GM10248 (cell line): Measurements from ENCODE around the gene LGALS8.

Source experiments
- CTCF ChIA-PET: fragments of 300-600 bp; sonication (Branson Sonifier 250); formaldehyde crosslinking; extraction: SDS; loops from one replicate; lab custom pipeline; 2021; ENCODE audit warnings: antibody characterized with exemption; lab: Yijun Ruan, JAX
- POLR2A ChIA-PET: fragments of 350-650 bp; sonication (Branson Sonifier 250); formaldehyde crosslinking; extraction: SDS; loops from one replicate; lab custom pipeline; 2020; ENCODE audit warnings: antibody characterized with exemption; lab: Yijun Ruan, JAX
- DNase-seq: peaks from one replicate; pipeline ENCODE4 v3.0.0; 2012; ENCODE audit errors: extremely low spot score
- TF ChIP-seq, protein P1 (sequence below): IDR thresholded peaks from 2 replicates; pipeline ENCODE4 v1.5.1; 2012; ENCODE audit warnings: mild to moderate bottlenecking, low read depth; ENCODE audit errors: extremely low read depth, missing control alignments, control extremely low read depth

LGALS8 gene

DNA sequence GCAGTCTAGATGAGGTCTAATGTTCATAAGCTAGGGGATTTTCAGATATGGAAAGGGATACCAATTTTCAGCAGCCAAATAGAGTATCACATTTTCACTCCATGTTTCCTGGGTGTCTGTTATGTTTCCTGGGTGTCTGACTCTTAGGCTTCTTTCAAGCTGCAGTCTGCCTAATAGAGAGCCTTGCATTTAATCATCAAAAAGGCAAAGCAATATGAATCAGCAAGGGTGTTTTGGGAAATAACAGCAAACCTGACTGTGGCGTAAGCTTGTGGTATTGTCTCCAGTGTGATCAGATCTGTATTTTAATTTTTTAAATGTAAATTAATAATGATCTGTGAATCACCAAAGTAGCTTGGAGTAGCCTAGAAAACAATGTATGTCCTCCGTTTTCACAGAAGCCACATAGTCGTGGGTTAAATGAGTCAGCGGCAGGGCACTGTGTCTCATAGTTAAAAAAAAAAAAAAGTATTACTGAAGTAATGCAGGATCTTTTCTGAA is 10.4 kb downstream of the LGALS8 start:
- CTCF ChIA-PET: interaction anchor here (0.8 to 1.6 kb wide), 9 partner anchors 8 to 431 kb away, joined by 3 to 7 read pairs (median 3); no protein-coding TSS in a partner anchor
- TF ChIP-seq, protein P1, sequence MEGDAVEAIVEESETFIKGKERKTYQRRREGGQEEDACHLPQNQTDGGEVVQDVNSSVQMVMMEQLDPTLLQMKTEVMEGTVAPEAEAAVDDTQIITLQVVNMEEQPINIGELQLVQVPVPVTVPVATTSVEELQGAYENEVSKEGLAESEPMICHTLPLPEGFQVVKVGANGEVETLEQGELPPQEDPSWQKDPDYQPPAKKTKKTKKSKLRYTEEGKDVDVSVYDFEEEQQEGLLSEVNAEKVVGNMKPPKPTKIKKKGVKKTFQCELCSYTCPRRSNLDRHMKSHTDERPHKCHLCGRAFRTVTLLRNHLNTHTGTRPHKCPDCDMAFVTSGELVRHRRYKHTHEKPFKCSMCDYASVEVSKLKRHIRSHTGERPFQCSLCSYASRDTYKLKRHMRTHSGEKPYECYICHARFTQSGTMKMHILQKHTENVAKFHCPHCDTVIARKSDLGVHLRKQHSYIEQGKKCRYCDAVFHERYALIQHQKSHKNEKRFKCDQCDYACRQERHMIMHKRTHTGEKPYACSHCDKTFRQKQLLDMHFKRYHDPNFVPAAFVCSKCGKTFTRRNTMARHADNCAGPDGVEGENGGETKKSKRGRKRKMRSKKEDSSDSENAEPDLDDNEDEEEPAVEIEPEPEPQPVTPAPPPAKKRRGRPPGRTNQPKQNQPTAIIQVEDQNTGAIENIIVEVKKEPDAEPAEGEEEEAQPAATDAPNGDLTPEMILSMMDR: no peak
- no peak for DNase-seq
- POLR2A ChIA-PET: interaction anchor here (0.6 kb wide), 1 partner anchor 37 kb away, joined by 4 read pairs; no protein-coding TSS in a partner anchor

DNA sequence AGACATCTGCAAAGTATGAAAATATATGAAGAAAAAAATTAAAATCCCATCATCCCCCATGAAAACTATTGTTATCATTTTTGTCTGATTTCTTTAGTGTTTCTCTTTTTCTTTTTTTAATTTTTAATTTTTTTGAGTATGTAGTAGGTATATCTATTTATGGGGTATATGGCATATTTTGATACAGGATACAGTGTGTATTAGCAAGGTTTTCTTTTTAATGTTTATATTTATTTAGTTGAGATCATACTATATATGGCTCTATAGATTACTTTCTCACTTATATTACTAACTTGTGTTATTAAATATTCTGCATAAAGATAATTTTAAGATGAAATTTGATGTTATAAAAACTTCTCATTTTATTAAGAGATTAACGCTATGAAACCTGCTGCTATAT is 11.4 kb downstream of the LGALS8 start:
- TF ChIP-seq, protein P1: no peak
- ChIA-PET POLR2A (no interaction called here), CTCF (interaction anchor here (0.8 to 1.6 kb wide), 3 partner anchors 9 to 41 kb away, joined by 3 to 7 read pairs (median 3); no protein-coding TSS in a partner anchor)
- DNase-seq: no peak

DNA sequence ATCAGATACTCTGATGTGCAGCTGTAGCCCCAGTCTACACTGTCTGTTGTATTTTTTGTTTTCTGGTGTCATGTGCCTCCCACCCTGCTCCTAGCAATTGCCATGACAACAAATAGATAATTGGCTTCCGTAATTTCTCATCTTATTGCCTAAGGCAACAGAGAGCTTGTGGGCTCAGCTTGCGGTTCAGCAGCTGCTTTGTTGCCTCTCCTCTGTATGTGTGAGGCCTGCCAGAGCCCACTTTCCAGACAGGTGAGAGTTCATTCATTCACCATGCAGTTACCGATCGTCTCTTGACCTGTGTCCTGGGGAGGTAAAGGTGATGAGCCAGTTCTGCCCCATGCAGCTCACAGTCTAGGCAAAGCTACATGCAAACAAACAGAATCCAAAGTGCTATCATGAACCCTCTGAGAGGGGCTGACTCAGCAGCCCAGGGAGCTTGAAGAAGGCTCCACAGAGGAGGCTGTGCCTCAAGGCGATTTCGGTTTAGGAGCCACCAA is 11.9 kb downstream of the LGALS8 start:
- CTCF ChIA-PET: interaction anchor here (1.2 to 1.9 kb wide), 3 partner anchors 10 to 40 kb away, joined by 3 to 7 read pairs (median 7); no protein-coding TSS in a partner anchor
- POLR2A ChIA-PET: no interaction called here
- TF ChIP-seq, protein P1: no peak
- no peak for DNase-seq

DNA sequence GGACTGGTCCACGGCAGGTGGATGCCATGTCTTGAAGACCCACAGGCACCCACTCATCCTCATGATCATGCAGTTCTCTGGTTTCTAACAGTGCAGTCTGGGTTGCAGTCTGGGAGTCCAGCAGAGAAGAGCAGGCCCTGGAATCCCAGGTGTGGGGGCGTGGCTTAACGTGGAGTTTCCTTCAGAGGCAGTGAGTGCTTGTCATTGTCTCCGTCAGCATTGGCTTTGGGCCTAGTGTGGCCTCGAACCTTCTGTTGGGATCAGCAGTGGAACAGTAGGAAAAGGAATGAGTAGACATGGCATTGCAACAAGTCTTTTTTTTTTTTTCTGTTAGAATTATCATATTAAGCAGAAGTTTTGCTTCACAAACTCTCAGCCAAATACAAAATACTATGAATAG is 12.8 kb downstream of the LGALS8 start:
- CTCF ChIA-PET: interaction anchor here (1.9 kb wide), 2 partner anchors 15 to 36 kb away, joined by 4 to 7 read pairs; no protein-coding TSS in a partner anchor
- POLR2A ChIA-PET: no interaction called here
- no peak for DNase-seq
- TF ChIP-seq, protein P1: no peak

DNA sequence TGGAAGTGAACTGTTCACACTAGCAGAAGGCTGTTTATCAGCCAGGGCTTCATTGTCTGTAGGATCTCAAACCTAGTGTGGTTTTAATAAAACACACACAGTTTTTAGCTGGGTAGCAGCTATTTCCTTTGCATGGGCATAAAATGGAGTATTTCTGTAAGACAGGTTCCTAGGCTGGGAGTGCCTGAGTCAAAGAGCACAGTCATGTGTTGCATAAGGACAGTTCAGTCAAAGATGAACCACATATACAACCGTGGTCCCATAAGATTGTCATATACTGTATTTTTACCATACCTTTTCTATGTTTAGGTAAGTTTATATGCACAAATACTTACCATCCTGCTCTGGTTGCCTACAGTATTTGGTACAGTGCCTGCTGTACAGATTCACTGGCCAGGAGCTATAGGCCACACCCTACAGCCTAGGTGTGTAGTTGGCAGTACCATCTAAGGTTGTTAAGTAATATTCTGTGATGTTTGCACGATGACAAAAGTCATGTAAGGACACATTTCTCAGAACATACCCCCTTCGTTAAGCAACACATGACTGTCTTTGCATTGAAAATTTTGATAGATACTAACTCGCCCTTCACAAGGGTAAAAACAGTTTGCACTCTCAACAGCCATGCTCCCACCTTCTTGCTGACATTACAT is 17.2 kb downstream of the LGALS8 start:
- TF ChIP-seq, protein P1: no peak
- no peak for DNase-seq
- ChIA-PET CTCF (interaction anchor here (1.3 to 1.5 kb wide), 2 partner anchors 9 kb away, joined by 3 to 4 read pairs; no protein-coding TSS in a partner anchor), POLR2A (no interaction called here)

DNA sequence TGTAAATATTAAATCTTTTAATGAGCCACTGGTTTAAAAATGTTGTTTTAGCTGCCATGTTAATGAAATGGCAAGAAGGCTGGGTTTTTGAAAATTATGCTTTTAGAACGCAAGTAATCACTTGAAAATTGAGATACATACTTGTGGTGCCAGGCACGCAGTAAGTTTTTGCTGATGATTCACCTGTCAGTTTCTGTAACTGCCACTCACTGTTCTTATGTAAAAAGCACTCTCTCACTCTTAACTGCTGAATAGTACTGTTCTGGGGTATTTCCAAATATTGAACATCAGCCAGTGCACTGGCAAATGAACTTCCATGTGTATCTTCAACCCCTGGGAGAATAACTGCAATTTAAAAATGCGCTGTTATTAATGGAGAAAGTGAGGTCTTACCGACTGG is 17.9 kb downstream of the LGALS8 start:
- TF ChIP-seq, protein P1: no peak
- CTCF ChIA-PET: interaction anchor here (1.3 kb wide), 1 partner anchor 10 kb away, joined by 3 read pairs; no protein-coding TSS in a partner anchor
- POLR2A ChIA-PET: no interaction called here

More for the DNA sequence above, 17.9 kb downstream of the LGALS8 start:
- no peak for DNase-seq
